ENCODE data around the gene TFB1M.

Gene TFB1M

GRCh38 chr6:155261111-155261900, 53.0 kb downstream of the TFB1M start:
- no peaks in the 10 kb centered on the region for H3K27me3 ChIP-seq (ENCODE audit: insufficient read depth, low read length)
- H3K4me3 ChIP-seq (ENCODE audit: low read length), result no peak overlapping the region
- WGBS, result 80% methylated on average over 7 of the region's 11 CpGs
- H3K9me3 ChIP-seq (ENCODE audit: insufficient read depth, low read depth, low read length), result no peaks in the 10 kb centered on the region
- H3K36me3 ChIP-seq (ENCODE audit: insufficient read depth, low read length), result peaks cover 53% of the 10 kb centered on the region
- H3K9ac ChIP-seq (ENCODE audit: low read depth, low read length), result no peak overlapping the region
- H3K27ac ChIP-seq (ENCODE audit: low read depth, low read length), result peak overlapping the region; percentile 64
- H3K4me1 ChIP-seq (ENCODE audit: insufficient read depth, low read length), result peaks cover 22% of the 10 kb centered on the region

DNA sequence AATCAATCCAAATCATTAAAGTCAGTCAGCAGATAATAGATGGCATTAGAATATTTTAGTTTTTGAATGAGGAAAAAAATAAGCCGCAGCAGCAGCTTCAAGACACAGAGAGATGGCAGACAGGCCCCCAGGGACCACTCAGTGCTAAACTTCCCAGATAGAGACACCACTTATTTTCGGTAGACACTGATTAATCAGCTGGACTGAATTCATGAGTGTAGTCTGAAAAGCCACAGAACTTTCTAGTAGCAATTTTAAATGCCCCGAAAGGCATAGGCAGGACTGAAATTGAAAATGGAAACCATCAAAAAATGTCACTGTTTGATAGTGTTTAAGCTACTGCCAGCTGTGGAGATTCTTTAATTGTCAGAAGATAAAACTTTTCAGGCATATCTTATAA, 53.6 kb downstream of the TFB1M start:
- Histone ChIP-seq H3K36me3 (ENCODE audit: insufficient read depth, low read length) (peaks cover 58% of the 10 kb centered on the region), H3K9ac (ENCODE audit: low read depth, low read length) (no peak overlapping the region), H3K4me3 (ENCODE audit: low read length) (no peak overlapping the region), H3K9me3 (ENCODE audit: insufficient read depth, low read depth, low read length) (no peaks in the 10 kb centered on the region), H3K27ac (ENCODE audit: low read depth, low read length) (no peak overlapping the region), H3K4me1 (ENCODE audit: insufficient read depth, low read length) (peaks cover 22% of the 10 kb centered on the region), H3K27me3 (ENCODE audit: insufficient read depth, low read length) (no peaks in the 10 kb centered on the region)
- 77% methylated on average over 3 of the region's 3 CpGs for WGBS

GRCh38 chr6:155259897-155260296, 54.4 kb downstream of the TFB1M start:
- no peak overlapping the region for H3K4me3 ChIP-seq (ENCODE audit: low read length)
- H3K9ac ChIP-seq (ENCODE audit: low read depth, low read length), result no peak overlapping the region
- peaks cover 62% of the 10 kb centered on the region for H3K36me3 ChIP-seq (ENCODE audit: insufficient read depth, low read length)
- WGBS, result 95% methylated on average over 5 of the region's 5 CpGs
- H3K27ac ChIP-seq (ENCODE audit: low read depth, low read length), result no peak overlapping the region
- no peaks in the 10 kb centered on the region for H3K9me3 ChIP-seq (ENCODE audit: insufficient read depth, low read depth, low read length)
- peaks cover 22% of the 10 kb centered on the region for H3K4me1 ChIP-seq (ENCODE audit: insufficient read depth, low read length)
- H3K27me3 ChIP-seq (ENCODE audit: insufficient read depth, low read length), result no peaks in the 10 kb centered on the region

DNA sequence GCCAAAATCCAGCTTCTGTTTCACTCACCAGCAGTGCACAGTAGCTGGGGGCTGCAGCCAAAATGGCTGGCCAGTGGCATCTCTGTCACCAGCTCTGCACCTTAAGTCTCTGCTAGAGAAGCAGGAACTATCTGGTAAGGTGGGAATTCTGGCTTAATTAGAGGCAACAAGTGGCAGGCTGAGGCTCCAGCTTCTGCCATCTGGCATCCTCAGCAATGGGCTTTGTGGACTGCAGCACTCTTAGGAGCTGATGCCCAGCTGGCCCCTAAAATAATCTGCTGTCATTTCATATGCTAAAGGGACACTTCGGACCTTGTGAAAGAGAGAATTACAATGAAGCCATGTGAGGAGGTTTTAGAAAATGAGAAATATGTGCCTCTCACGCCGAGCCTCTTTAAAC, 55.1 kb downstream of the TFB1M start:
- Histone ChIP-seq H3K9me3 (ENCODE audit: insufficient read depth, low read depth, low read length) (no peaks in the 10 kb centered on the region), H3K27me3 (ENCODE audit: insufficient read depth, low read length) (no peaks in the 10 kb centered on the region), H3K27ac (ENCODE audit: low read depth, low read length) (no peak overlapping the region), H3K36me3 (ENCODE audit: insufficient read depth, low read length) (peaks cover 62% of the 10 kb centered on the region), H3K4me1 (ENCODE audit: insufficient read depth, low read length) (peaks cover 21% of the 10 kb centered on the region), H3K4me3 (ENCODE audit: low read length) (no peak overlapping the region), H3K9ac (ENCODE audit: low read depth, low read length) (no peak overlapping the region)
- WGBS, result 89% methylated on average over 3 of the region's 3 CpGs

GRCh38 chr6:155257796-155258195, 56.5 kb downstream of the TFB1M start:
- 97% methylated on average over 8 of the region's 9 CpGs for WGBS
- H3K9me3 ChIP-seq (ENCODE audit: insufficient read depth, low read depth, low read length), result no peaks in the 10 kb centered on the region
- no peaks in the 10 kb centered on the region for H3K27me3 ChIP-seq (ENCODE audit: insufficient read depth, low read length)
- H3K36me3 ChIP-seq (ENCODE audit: insufficient read depth, low read length), result peaks cover 73% of the 10 kb centered on the region
- peaks cover 35% of the 10 kb centered on the region for H3K4me1 ChIP-seq (ENCODE audit: insufficient read depth, low read length)
- no peak overlapping the region for H3K27ac ChIP-seq (ENCODE audit: low read depth, low read length)
- no peak overlapping the region for H3K4me3 ChIP-seq (ENCODE audit: low read length)
- H3K9ac ChIP-seq (ENCODE audit: low read depth, low read length), result no peak overlapping the region

- WGBS, result 93% methylated on average over 13 of the region's 13 CpGs
- Histone ChIP-seq H3K27ac (ENCODE audit: low read depth, low read length) (no peak overlapping the region), H3K36me3 (ENCODE audit: insufficient read depth, low read length) (peaks cover 87% of the 10 kb centered on the region)
Observed at GRCh38 chr6:155256122-155256795, 58.0 kb downstream of the TFB1M start.

GRCh38 chr6:155254139-155254538, 60.1 kb downstream of the TFB1M start:
- Histone ChIP-seq H3K27me3 (ENCODE audit: insufficient read depth, low read length) (no peaks in the 10 kb centered on the region), H3K4me3 (ENCODE audit: low read length) (no peak overlapping the region), H3K9me3 (ENCODE audit: insufficient read depth, low read depth, low read length) (no peaks in the 10 kb centered on the region), H3K4me1 (ENCODE audit: insufficient read depth, low read length) (peaks cover 25% of the 10 kb centered on the region), H3K9ac (ENCODE audit: low read depth, low read length) (0 out of 2 replicates have a peak overlapping the region, but pooled peaks have one; percentile 37), H3K27ac (ENCODE audit: low read depth, low read length) (peak overlapping the region; percentile 75; the same call in 1 of the 2 replicates), H3K36me3 (ENCODE audit: insufficient read depth, low read length) (peaks cover 93% of the 10 kb centered on the region)
- whole genome bisulfite sequencing, result 89% methylated on average over 10 of the region's 10 CpGs

More at GRCh38 chr6:155256122-155256795, 58.0 kb downstream of the TFB1M start:
- H3K9ac ChIP-seq (ENCODE audit: low read depth, low read length), result no peak overlapping the region
- no peaks in the 10 kb centered on the region for H3K9me3 ChIP-seq (ENCODE audit: insufficient read depth, low read depth, low read length)
- no peak overlapping the region for H3K4me3 ChIP-seq (ENCODE audit: low read length)
- H3K4me1 ChIP-seq (ENCODE audit: insufficient read depth, low read length), result peaks cover 32% of the 10 kb centered on the region
- no peaks in the 10 kb centered on the region for H3K27me3 ChIP-seq (ENCODE audit: insufficient read depth, low read length)

DNA sequence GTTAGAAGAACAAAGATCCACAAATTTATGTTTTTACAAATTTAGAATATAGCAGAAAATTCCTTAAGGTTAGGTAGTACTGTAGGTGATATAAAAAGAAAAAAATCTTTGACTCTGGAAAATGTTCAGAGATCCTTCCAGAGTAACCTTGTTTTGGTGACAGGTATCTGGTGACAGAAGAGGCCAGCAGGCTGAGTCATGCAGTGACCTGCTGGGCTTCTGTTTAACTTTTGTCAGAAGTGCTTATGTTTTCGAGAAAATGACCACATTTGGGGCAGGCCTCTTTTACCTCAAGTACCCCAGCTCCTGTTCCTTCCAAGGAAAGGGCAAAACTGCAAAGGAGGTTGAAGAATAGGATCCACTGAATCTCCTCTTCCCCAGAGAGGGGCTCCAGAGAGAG, 60.9 kb downstream of the TFB1M start:
- peak overlapping the region; percentile 37; the same call in 1 of the 2 replicates for H3K9ac ChIP-seq (ENCODE audit: low read depth, low read length)

DNA sequence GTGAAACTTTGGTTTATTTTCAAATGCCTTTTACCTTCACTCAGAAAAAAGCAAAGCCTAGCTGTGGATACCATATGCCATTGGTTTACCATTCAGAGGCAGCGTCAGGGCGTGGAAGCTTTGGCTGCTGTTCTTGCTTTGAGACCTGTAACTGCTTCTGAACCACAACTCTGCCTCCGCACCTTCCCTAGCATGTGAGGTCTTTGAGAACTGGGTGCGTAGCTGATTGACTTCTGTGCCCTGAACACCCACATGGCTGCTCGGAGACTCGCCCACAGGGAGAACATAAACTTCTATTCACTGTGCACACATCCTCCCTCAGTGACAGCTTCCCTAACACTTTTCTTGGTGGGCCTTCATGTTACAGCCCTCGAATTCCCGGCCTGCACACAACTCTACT, 61.7 kb downstream of the TFB1M start:
- Histone ChIP-seq H3K36me3 (ENCODE audit: insufficient read depth, low read length) (peaks cover 81% of the 10 kb centered on the region), H3K27me3 (ENCODE audit: insufficient read depth, low read length) (no peaks in the 10 kb centered on the region), H3K4me3 (ENCODE audit: low read length) (no peak overlapping the region), H3K27ac (ENCODE audit: low read depth, low read length) (peak overlapping the region; percentile 75), H3K9ac (ENCODE audit: low read depth, low read length) (no peak overlapping the region), H3K4me1 (ENCODE audit: insufficient read depth, low read length) (peaks cover 25% of the 10 kb centered on the region), H3K9me3 (ENCODE audit: insufficient read depth, low read depth, low read length) (no peaks in the 10 kb centered on the region)
- WGBS, result 94% methylated on average over 8 of the region's 8 CpGs

More for the DNA sequence above, 60.9 kb downstream of the TFB1M start:
- WGBS, result 33% methylated on average over 1 of the region's 1 CpG
- no peak overlapping the region for H3K4me3 ChIP-seq (ENCODE audit: low read length)
- no peaks in the 10 kb centered on the region for H3K27me3 ChIP-seq (ENCODE audit: insufficient read depth, low read length)
- peaks cover 89% of the 10 kb centered on the region for H3K36me3 ChIP-seq (ENCODE audit: insufficient read depth, low read length)
- H3K9me3 ChIP-seq (ENCODE audit: insufficient read depth, low read depth, low read length), result no peaks in the 10 kb centered on the region
- H3K27ac ChIP-seq (ENCODE audit: low read depth, low read length), result peak overlapping the region; percentile 75
- peaks cover 25% of the 10 kb centered on the region for H3K4me1 ChIP-seq (ENCODE audit: insufficient read depth, low read length)

DNA sequence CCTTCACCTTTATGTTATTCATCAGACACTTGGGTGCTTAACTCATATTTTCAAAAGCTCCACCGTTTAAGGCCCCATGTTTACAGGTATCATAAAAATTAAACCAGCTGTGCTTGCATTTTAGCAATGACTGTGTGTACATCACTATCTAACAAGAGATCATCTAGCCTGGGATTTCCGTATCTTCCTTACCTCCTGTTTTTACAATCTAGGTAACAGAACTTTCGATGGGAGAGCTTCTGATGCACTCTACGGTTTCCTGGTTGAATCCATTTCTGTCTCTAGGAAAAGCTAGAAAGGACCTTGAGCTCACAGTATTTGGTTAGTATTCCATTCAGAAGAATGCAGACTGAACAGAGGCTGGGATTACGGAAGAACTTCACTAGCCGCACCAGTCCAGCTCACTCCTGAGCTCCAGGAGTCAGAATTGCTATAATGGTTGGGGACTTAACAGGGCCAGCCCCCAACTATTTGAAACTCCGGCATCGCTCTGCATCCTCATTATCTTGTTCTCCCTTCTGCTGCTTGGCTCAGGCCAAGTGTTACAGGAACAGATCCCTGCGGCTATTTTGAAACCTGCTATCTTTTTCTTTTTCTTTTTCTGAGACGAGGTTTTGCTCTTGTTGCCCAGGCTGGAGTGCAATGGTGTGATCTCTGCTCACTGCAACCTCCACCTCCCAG, 63.4 kb downstream of the TFB1M start:
- no peak overlapping the region for H3K4me3 ChIP-seq (ENCODE audit: low read length)
- 94% methylated on average over 10 of the region's 10 CpGs for WGBS
- H3K36me3 ChIP-seq (ENCODE audit: insufficient read depth, low read length), result peaks cover 76% of the 10 kb centered on the region
- no peak overlapping the region for H3K27ac ChIP-seq (ENCODE audit: low read depth, low read length)
- no peaks in the 10 kb centered on the region for H3K9me3 ChIP-seq (ENCODE audit: insufficient read depth, low read depth, low read length)
- peaks cover 25% of the 10 kb centered on the region for H3K4me1 ChIP-seq (ENCODE audit: insufficient read depth, low read length)
- no peaks in the 10 kb centered on the region for H3K27me3 ChIP-seq (ENCODE audit: insufficient read depth, low read length)
- H3K9ac ChIP-seq (ENCODE audit: low read depth, low read length), result no peak overlapping the region

All from HUES64 (cell line).